NB4 (cell line): ENCODE data around the gene DOK7.

ENCODE experiments used
- DNase-seq: peaks from one replicate; pipeline ENCODE4 v3.0.0; 2010; ENCODE audit warnings: low read depth
- H3K4me3 ChIP-seq: one replicate; pipeline ENCODE4 v1.5.1; 2011; ENCODE audit warnings: mild to moderate bottlenecking, low read depth, low read length, moderate library complexity
- CTCF ChIP-seq: IDR thresholded peaks from one replicate; pipeline ENCODE4 v1.5.1; 2012; ENCODE audit warnings: low read depth, low read length
- MAX ChIP-seq: IDR thresholded peaks from 2 replicates; pipeline ENCODE4 v1.6.1; 2011; ENCODE audit warnings: low read depth, low read length
- MYC ChIP-seq: IDR thresholded peaks from 2 replicates; pipeline ENCODE4 v1.6.1; 2011; ENCODE audit warnings: low read depth, low read length
- POLR2A ChIP-seq: IDR thresholded peaks from 2 replicates; pipeline ENCODE4 v1.6.1; 2011; ENCODE audit warnings: mild to moderate bottlenecking; ENCODE audit not compliant: insufficient read length; ENCODE audit errors: extremely low read depth

Gene DOK7

GRCh38 chr4:3467601-3468031, 4.5 kb downstream of the DOK7 start:
- no peak overlapping the region for H3K4me3 ChIP-seq
- DNase-seq = no peak
- TF ChIP-seq CTCF (no peak), MYC (no peak), POLR2A (no peak), MAX (no peak)

GRCh38 chr4:3468154-3468553, 5.0 kb downstream of the DOK7 start:
- no peak overlapping the region for H3K4me3 ChIP-seq
- no peak for DNase-seq
- TF ChIP-seq CTCF = no peak
- no peak for TF ChIP-seq MYC
- no peak for TF ChIP-seq POLR2A
- TF ChIP-seq MAX = no peak

- no peak for TF ChIP-seq POLR2A
- no peak for TF ChIP-seq MAX
- no peak for TF ChIP-seq MYC
- TF ChIP-seq CTCF = no peak
- no peak for DNase-seq
- no peak overlapping the region for H3K4me3 ChIP-seq
Measured at GRCh38 chr4:3468804-3469203, 5.7 kb downstream of the DOK7 start.

- DNase-seq = no peak
- no peak for TF ChIP-seq POLR2A
- H3K4me3 ChIP-seq = no peak overlapping the region
Measured at GRCh38 chr4:3469386-3470243, 6.5 kb downstream of the DOK7 start.

- TF ChIP-seq MAX (no peak), MYC (no peak), POLR2A (no peak), CTCF (no peak)
- no peak for DNase-seq
Measured at GRCh38 chr4:3470244-3471097, 7.4 kb downstream of the DOK7 start.

GRCh38 chr4:3471098-3471760, 8.1 kb downstream of the DOK7 start:
- no peak overlapping the region for H3K4me3 ChIP-seq
- TF ChIP-seq POLR2A = no peak
- no peak for TF ChIP-seq MYC
- no peak for TF ChIP-seq MAX
- no peak for TF ChIP-seq CTCF
- DNase-seq = no peak

More at GRCh38 chr4:3470244-3471097, 7.4 kb downstream of the DOK7 start:
- no peak overlapping the region for H3K4me3 ChIP-seq
